ENCODE data around the gene CNPY3. TPM values are rescaled to one million over a fixed set of nuclear protein-coding genes. Genes with fewer than 3 reads are reported as not detected.

CNPY3 gene
- 26.6 and 41.3 TPM in 2 replicates for total RNA-seq

GRCh38 chr6:42928986-42929820 lies at the start of gene CNPY3:
Gene CNPY3 (plus strand): TSS chr6:42929480. CDS start chr6:42929571, 91 bp downstream.

GRCh38 chr6:42915732-42916131 lies 13.5 kb upstream of the CNPY3 start, which contains the start of gene PTCRA:
Gene PTCRA (plus strand): TSS chr6:42916053. CDS start chr6:42916070, 17 bp downstream.

GRCh38 chr6:42960243-42961019 lies 31.2 kb downstream of the CNPY3 start, which contains the start of gene GNMT:
Gene GNMT (plus strand): TSS chr6:42960754. CDS start chr6:42960768, 14 bp downstream.

GRCh38 chr6:42978839-42979522 lies 49.7 kb downstream of the CNPY3 start, which contains the start of gene PEX6:
Gene PEX6 (minus strand): TSS chr6:42979181. CDS start chr6:42979150, 31 bp downstream.

GRCh38 chr6:42984001-42984923 lies 55.0 kb downstream of the CNPY3 start, which contains the start of gene PPP2R5D:
Gene PPP2R5D (plus strand): TSS chr6:42984570. CDS start chr6:42984678, 108 bp downstream.

Other genes with a start within 250 kb of the CNPY3 start
- gene PRPH2, start 206.9 kb upstream of the CNPY3 start, total RNA-seq = 0.49 and 1.1 TPM in 2 replicates
- 32.5 and 35.1 TPM in 2 replicates for gene TBCC, start 183.4 kb upstream of the CNPY3 start, total RNA-seq
- gene BICRAL, start 147.4 kb upstream of the CNPY3 start, total RNA-seq = 2.4 and 6.3 TPM in 2 replicates
- 74.3 and 105 TPM in 2 replicates for gene RPL7L1, start 49.9 kb upstream of the CNPY3 start, total RNA-seq
- gene PTCRA, start 13.4 kb upstream of the CNPY3 start, total RNA-seq = not detected in 2 replicates
- under 0.01 TPM in 1 of 2 replicates, not detected in the other for gene GNMT, start 31.3 kb downstream of the CNPY3 start, total RNA-seq
- 18.1 and 25.6 TPM in 2 replicates for gene PEX6, start 49.7 kb downstream of the CNPY3 start, total RNA-seq
- gene PPP2R5D, start 55.1 kb downstream of the CNPY3 start, total RNA-seq = 29.1 and 32.3 TPM in 2 replicates
- gene MEA1, start 84.5 kb downstream of the CNPY3 start, total RNA-seq = 38.9 and 39.6 TPM in 2 replicates
- gene KLHDC3, start 84.8 kb downstream of the CNPY3 start, total RNA-seq = 98.5 and 107 TPM in 2 replicates
- 59.3 and 85.0 TPM in 2 replicates for gene RRP36, start 92.1 kb downstream of the CNPY3 start, total RNA-seq
- gene CUL7, start 124.4 kb downstream of the CNPY3 start, total RNA-seq = 20.9 and 41.9 TPM in 2 replicates
- gene MRPL2, start 130.0 kb downstream of the CNPY3 start, total RNA-seq = 12.0 and 17.6 TPM in 2 replicates
- gene KLC4, start 130.2 kb downstream of the CNPY3 start, total RNA-seq = 14.2 and 20.8 TPM in 2 replicates
- 2.8 and 30.5 TPM in 2 replicates for gene PTK7, start 146.8 kb downstream of the CNPY3 start, total RNA-seq
- 10.2 and 16.6 TPM in 2 replicates for gene SRF, start 241.8 kb downstream of the CNPY3 start, total RNA-seq